HEK293 (cell line): ENCODE results near the gene SEMA6D.

Source experiments
- KLF9 ChIP-seq: fragments of 450-650 bp; formaldehyde crosslinking; IDR thresholded peaks from 2 replicates; pipeline ENCODE4 v1.5.1; 2016; ENCODE audit warnings: missing biosample characterization, missing genetic modification characterization, low read depth
- ZFP41 ChIP-seq: fragments of 450-650 bp; formaldehyde crosslinking; IDR thresholded peaks from 2 replicates; pipeline ENCODE4 v1.5.1; 2016; ENCODE audit warnings: missing biosample characterization, missing genetic modification characterization, borderline replicate concordance
- ZNF654 ChIP-seq: fragments of 450-650 bp; formaldehyde crosslinking; IDR thresholded peaks from 2 replicates; pipeline ENCODE4 v1.5.1; 2016; ENCODE audit warnings: low read depth, missing biosample characterization, missing genetic modification characterization
- ZNF776 ChIP-seq: fragments of 450-650 bp; formaldehyde crosslinking; IDR thresholded peaks from 2 replicates; pipeline ENCODE4 v1.5.0; 2017; ENCODE audit warnings: missing biosample characterization, missing genetic modification characterization, borderline replicate concordance
- TF ChIP-seq, protein P1 (sequence below): fragments of 450-650 bp; formaldehyde crosslinking; IDR thresholded peaks from 2 replicates; pipeline ENCODE4 v1.5.1; 2016; ENCODE audit warnings: missing biosample characterization, missing genetic modification characterization

DNA sequence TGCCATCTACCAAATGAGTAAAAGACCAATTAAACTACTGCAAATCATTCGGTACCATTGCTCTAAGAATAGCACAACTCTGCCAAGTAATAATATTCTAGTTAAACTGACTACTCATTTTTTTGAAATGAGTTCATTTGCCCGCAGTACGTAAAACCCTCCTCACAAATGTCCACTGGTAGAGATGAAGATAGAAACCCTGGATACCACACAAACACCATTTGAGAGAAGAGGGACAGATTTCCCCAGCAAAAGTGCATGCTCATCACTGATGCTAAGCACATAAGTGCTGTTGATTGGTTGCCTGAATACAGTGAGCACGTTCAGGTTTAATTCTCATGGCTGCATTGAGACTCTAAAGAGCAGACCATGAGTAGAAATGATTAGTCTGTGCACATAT is 34.6 kb upstream of the SEMA6D start:
- TF ChIP-seq ZNF654 (tag by site-specific recombination), result no peak
- TF ChIP-seq, protein P1, sequence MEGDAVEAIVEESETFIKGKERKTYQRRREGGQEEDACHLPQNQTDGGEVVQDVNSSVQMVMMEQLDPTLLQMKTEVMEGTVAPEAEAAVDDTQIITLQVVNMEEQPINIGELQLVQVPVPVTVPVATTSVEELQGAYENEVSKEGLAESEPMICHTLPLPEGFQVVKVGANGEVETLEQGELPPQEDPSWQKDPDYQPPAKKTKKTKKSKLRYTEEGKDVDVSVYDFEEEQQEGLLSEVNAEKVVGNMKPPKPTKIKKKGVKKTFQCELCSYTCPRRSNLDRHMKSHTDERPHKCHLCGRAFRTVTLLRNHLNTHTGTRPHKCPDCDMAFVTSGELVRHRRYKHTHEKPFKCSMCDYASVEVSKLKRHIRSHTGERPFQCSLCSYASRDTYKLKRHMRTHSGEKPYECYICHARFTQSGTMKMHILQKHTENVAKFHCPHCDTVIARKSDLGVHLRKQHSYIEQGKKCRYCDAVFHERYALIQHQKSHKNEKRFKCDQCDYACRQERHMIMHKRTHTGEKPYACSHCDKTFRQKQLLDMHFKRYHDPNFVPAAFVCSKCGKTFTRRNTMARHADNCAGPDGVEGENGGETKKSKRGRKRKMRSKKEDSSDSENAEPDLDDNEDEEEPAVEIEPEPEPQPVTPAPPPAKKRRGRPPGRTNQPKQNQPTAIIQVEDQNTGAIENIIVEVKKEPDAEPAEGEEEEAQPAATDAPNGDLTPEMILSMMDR (tag by site-specific recombination), result no peak
- no peak for TF ChIP-seq KLF9 (tag by site-specific recombination)
- TF ChIP-seq ZNF776, result no peak
- TF ChIP-seq ZFP41 (tag by site-specific recombination), result no peak
